A549 treated with CORT108297 at 1 μM for 4 hours (cell line): ENCODE data around the gene MANEAL. TPM values are rescaled to one million over a fixed set of nuclear protein-coding genes. Genes with fewer than 3 reads are reported as not detected.

Source experiments
- total RNA-seq: library from RNA; stranded (reverse); fragments of 200-300 nt; extraction: Qiagen RNA extraction; gene quantifications from 5 replicates; pipeline ENCODE4 v1.2.3, GENCODE V29; 2022

Gene MANEAL, protein sequence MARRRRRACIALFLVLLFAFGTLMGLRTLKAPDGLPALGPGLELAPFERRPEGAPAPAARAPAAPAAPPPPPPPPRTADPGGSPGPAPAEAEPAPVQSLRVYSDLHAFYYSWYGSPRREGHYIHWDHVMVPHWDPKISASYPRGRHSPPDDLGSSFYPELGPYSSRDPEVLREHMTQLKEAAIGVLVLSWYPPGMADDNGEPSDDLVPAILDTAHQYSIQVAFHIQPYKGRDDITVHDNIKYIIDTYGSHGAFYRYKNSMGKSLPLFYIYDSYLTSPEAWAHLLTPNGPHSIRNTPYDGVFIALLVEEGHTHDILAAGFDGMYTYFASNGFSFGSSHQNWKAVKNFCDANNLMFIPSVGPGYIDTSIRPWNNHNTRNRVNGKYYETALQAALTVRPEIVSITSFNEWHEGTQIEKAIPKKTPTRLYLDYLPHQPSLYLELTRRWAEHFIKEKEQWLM
- total RNA-seq: 20.4 to 27.1 TPM (median 26.2 TPM) in 5 replicates

DNA sequence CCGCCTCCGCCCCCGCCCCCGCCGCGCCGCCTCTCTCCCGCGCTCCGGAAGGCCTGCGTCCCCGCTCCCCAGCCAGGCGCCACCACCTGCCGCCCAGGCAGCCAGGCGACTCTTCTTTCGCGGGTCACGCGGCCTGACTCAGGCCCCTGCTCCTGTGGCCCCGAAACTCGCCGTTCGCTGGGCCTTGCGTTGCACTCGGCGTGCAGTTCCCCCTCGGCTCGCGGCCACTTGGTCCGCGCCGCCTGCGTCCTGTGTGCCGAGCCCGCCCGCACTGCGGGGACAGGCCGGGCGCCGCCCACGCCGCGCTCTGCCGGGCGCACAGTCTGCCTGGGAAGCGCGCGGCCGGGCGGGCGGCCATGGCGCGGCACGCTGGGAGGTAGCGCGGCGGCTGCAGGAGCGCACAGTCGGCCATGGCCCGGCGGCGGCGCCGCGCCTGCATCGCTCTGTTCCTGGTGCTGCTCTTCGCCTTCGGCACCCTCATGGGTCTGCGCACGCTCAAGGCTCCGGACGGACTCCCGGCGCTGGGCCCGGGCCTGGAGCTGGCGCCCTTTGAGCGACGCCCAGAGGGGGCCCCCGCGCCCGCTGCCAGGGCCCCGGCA is at the start of gene MANEAL:
TSS of gene MANEAL (plus strand) at position 75 of the 599 bp plus-strand sequence. CDS start at position 411, 336 bp downstream.

DNA sequence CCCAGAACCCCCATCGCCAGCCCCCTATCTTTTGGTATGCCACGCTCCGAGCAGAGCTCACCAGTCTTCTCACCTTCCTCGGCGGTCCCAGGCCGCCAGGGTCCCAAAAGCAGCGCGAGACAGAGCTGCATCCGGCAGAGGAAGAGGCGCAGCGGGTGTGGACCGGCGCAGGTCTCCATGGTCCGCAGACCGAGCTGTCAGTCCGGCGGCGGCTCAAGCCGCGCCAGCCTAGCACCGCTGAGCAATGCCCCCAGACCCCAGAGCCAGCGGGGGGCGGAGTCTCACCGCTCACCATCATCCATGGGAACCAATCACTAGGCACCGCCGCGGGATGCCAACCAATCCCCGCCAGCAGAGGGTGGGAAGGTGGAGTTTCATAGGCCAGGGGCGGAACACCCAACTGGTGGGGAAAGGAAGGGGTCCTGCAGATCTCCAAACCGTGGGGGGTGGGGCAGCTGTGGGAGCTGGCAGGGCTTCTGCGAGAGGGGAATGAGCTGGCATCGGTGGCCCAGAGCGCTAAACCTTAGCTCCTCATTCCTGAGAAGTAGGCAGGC is 28.7 kb upstream of the MANEAL start, which contains the start of gene EPHA10:
TSS of gene EPHA10 (minus strand) at position 233 of the 554 bp plus-strand sequence. CDS start at position 179, 54 bp downstream.

DNA sequence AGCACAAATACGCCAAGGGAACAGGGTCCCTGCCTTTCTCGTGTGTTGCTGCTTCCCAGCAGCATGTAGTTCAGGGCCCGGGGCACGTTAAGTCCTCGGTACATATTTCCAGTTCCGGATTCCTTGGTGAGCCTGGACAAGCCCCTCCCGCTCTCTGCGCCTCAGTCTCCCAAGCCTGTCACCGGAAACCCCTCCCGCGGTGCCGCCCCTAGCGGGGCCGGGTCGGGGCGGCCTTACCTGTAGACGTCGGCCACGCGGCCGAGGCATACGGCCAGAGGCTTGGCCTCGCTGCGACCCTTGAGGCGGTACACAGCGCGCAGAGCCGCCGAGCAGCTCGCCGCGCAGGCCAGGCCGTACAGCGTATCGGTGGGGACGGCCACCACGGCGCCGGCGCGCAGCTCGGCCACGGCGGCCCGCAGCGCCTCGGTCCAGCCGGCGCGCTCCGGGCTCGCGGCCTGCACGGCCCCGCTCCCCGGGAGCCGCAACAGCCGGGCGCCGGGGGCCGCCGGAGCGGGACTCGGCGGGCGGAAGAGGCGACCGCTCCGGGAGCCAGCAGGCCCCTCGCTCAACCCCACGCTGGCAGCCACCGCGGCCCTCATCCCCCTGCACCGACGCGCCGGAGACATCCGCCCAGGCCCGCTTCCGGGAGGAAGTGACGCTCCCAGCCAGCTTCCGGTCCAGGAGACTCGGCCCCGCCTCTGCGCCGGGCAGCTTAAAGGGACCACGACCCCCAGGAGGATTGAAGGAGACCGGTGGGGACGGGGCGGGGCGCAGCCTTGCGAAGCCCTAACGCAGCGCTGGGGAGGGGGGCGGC is 14.1 kb downstream of the MANEAL start, which contains the start of the genes C1orf122 and YRDC:
TSS of gene C1orf122 (plus strand) at position 236 of the 814 bp plus-strand sequence. CDS start 615 bp downstream, outside the sequence.
TSS of gene YRDC (minus strand) at position 654 of the 814 bp plus-strand sequence. CDS start at position 626, 28 bp downstream.

Other genes starting within 250 kb of the MANEAL start
- 9.8 to 13.0 TPM (median 12.0 TPM) in 5 replicates for gene SNIP1, start 239.6 kb upstream of the MANEAL start, total RNA-seq
- gene DNALI1, start 236.9 kb upstream of the MANEAL start, total RNA-seq: 0.03 to 0.07 TPM (median 0.06 TPM) in 3 of 5 replicates, not detected in the others
- gene GNL2, start 197.9 kb upstream of the MANEAL start, total RNA-seq: 43.4 to 66.6 TPM (median 51.3 TPM) in 5 replicates
- 0.09 to 0.16 TPM (median 0.10 TPM) in 5 replicates for gene RSPO1, start 159.0 kb upstream of the MANEAL start, total RNA-seq
- gene CDCA8, start 101.3 kb upstream of the MANEAL start, total RNA-seq: 45.8 to 49.2 TPM (median 46.8 TPM) in 5 replicates
- gene EPHA10, start 28.7 kb upstream of the MANEAL start, total RNA-seq: 0.63 to 0.91 TPM (median 0.83 TPM) in 5 replicates
- gene C1orf122, start 13.9 kb downstream of the MANEAL start, total RNA-seq: 32.2 to 68.6 TPM (median 56.5 TPM) in 5 replicates
- 14.4 to 19.8 TPM (median 18.5 TPM) in 5 replicates for gene YRDC, start 14.4 kb downstream of the MANEAL start, total RNA-seq
- gene MTF1, start 65.7 kb downstream of the MANEAL start, total RNA-seq: 3.9 to 5.4 TPM (median 4.2 TPM) in 5 replicates
- gene INPP5B, start 153.2 kb downstream of the MANEAL start, total RNA-seq: 3.9 to 5.4 TPM (median 4.5 TPM) in 5 replicates
- 50.9 to 100 TPM (median 54.3 TPM) in 5 replicates for gene SF3A3, start 196.2 kb downstream of the MANEAL start, total RNA-seq
- 7.3 to 9.0 TPM (median 8.7 TPM) in 5 replicates for gene FHL3, start 211.7 kb downstream of the MANEAL start, total RNA-seq
- 39.1 to 77.3 TPM (median 42.9 TPM) in 5 replicates for gene UTP11, start 218.9 kb downstream of the MANEAL start, total RNA-seq